Cerebellar cortex (tissue), 1 donor: ENCODE results near the gene HSPG2.
"Not testable (repeated sequence)": the region's sequence is repeated elsewhere in the genome, so short reads cannot be mapped to it uniquely, and the experiment has no call there.

ENCODE experiments used
- DNase-seq: peaks from one replicate; pipeline ENCODE4 v3.0.0-alpha.2; 2015; ENCODE audit warnings: low spot score

HSPG2 gene

GRCh38 chr1:21955501-21956281 is 18.6 kb upstream of the HSPG2 start:
- DNase-seq: no peak

GRCh38 chr1:21955058-21955457 is 17.9 kb upstream of the HSPG2 start:
- DNase-seq: no peak

GRCh38 chr1:21952786-21953520 is 15.8 kb upstream of the HSPG2 start:
- DNase-seq: no peak

- DNase-seq: no peak
Observed at GRCh38 chr1:21951226-21951870, 14.2 kb upstream of the HSPG2 start.

GRCh38 chr1:21950734-21951133 is 13.6 kb upstream of the HSPG2 start:
- DNase-seq: no peak

- DNase-seq: no peak
Observed at GRCh38 chr1:21946836-21947587, 9.9 kb upstream of the HSPG2 start.

GRCh38 chr1:21944733-21945073 is 7.6 kb upstream of the HSPG2 start:
- DNase-seq: no peak

- DNase-seq: not testable (repeated sequence)
Observed at GRCh38 chr1:21942959-21943640, 6.0 kb upstream of the HSPG2 start.

- no peak for DNase-seq
Observed at GRCh38 chr1:21942464-21942863, 5.4 kb upstream of the HSPG2 start.

GRCh38 chr1:21941370-21941769 is 4.3 kb upstream of the HSPG2 start:
- DNase-seq: no peak

- no peak for DNase-seq
Observed at GRCh38 chr1:21940492-21940891, 3.4 kb upstream of the HSPG2 start.

GRCh38 chr1:21939650-21940374 is 2.7 kb upstream of the HSPG2 start:
- DNase-seq: peak; percentile 70

GRCh38 chr1:21938732-21939538 is 1.8 kb upstream of the HSPG2 start:
- DNase-seq: no peak

- peak; percentile 62 for DNase-seq
Observed at GRCh38 chr1:21937372-21938121, 437 bp upstream of the HSPG2 start.

GRCh38 chr1:21936366-21937031 is 611 bp downstream of the HSPG2 start:
- no peak for DNase-seq

- no peak for DNase-seq
Observed at GRCh38 chr1:21935891-21936365, 1.2 kb downstream of the HSPG2 start.

GRCh38 chr1:21935393-21935804 is 1.7 kb downstream of the HSPG2 start:
- no peak for DNase-seq

- no peak for DNase-seq
Observed at GRCh38 chr1:21933397-21934248, 3.5 kb downstream of the HSPG2 start.
